Activated CD4-positive, alpha-beta T cell treated with anti-CD3 and anti-CD28 coated beads, Interleukin-2, Interleukin-6, amounts not matched to agents 100 ng/mL and 50 ng/mL, durations not matched to agents 16 hours and 8 hours (primary cell): ENCODE results near the gene FOXL3.
"Not testable (repeated sequence)": the region's sequence is repeated elsewhere in the genome, so short reads cannot be mapped to it uniquely, and the experiment has no call there.

Source experiments
- DNase-seq: peaks from one replicate; pipeline ENCODE4 v3.0.0-alpha.2; 2020

Gene FOXL3

DNA sequence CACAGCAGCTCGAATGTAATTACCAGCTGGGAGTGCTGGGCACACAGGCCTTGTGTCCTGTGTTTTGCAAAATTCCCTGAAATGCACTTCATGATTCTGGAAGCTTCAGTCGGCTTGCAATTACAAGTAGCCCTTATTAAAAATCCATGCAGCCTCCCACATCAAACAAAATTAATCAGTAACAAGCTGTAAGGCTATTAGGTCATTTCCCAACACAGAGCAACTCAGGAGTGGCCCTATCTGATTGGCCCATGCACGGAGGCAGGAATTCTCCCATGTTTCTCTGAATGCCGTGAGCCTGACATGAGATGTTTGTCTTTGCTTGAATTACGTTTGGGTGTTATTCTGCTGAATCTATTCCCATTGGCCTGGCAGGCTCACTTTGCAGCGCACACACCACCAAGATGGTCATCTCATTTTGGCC, 36.9 kb downstream of the FOXL3 start:
- no peak for DNase-seq

DNA sequence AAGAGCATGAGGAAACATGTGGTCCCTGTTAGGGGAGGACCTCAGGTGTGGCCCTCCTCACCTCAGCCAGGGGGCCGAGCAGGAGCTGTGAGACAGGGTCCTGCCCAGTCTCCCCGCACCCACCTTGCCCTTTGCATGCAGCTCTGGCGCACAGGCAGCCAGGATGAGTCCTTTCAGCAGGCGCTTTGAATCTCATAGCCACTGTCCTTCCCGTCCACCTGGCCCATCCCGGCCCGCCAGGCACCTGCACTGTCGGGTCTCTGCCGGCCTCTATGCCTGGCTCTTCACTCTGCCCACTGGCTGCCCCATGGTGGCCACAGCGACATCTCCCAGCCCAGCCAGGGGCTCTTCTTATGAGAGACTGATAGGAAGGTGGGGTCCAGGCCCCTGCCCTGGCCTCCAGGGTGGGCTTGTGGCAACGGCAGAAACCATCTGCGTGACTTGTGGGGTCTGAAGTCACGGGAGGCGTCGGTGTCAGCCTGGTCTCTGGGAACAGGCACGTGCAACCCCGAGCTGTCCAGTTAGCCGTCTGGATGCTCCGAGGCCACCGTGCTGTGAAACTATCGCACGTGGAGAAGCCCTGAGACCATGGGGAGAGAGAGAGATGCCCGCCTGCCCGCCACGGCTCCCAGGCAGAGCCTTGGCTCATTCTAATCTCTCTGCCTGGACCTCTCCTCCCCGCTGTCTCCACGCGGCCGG, 37.4 kb downstream of the FOXL3 start:
- DNase-seq, result no peak

DNA sequence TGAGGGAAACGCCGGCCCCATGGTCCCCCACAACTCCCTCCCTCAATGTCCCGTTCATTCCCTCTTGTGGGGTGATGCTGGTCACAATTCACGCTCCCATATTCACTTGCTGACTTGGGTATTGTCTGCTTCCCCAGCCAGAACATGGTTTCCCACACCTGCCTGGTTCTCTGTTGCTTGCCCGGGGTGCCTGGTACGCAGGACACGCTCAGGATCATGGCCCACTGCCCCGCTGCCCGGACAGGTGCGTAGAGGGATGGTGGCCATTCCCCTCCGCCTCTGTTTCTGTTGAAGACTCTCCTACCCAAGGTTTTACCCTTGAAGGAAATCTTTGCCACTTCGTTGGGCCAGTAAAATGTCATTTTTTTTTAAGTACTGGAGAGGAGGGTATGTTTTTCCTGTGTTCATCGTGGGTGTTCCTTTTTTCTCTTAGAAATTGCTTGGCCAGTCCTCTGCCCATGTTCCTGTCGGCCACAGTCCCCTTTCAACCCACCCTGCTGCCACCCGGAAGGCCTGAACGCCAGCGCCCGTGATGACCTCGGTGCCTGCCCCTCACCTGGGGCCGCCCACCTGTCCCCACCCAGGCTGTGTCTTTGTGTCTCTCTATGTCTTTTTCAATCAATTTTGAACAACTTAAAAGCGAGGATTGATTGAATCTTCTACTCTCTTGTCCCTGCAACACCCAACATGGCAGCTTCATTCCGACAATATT, 38.2 kb downstream of the FOXL3 start:
- no peak for DNase-seq

DNA sequence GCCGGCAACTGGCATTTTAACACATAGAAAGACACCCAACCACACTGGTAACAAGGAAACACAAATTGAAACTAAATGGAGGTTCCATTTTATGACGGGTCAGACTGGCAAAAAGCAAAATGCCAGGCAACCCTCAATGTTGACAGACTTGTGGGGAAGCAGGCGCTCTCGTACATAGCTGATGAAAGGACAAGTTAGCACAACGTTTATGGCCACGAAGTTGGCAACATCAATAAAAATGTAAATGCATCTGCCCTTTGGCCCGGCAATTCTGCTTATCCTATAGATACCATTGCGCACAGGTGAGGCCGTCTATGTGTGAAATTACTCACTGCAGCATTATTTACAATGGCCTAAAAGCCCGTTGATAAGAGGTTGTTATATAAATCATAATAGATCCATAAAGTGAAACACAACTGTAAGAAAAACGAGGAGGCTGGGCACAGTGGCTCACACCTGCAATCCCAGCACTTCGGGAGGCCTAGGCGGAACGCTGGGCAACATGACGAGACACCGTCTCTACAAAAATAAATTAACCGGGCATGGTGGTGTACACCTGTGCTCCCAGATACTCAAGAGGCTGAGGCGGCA, 39.8 kb downstream of the FOXL3 start:
- no peak for DNase-seq

DNA sequence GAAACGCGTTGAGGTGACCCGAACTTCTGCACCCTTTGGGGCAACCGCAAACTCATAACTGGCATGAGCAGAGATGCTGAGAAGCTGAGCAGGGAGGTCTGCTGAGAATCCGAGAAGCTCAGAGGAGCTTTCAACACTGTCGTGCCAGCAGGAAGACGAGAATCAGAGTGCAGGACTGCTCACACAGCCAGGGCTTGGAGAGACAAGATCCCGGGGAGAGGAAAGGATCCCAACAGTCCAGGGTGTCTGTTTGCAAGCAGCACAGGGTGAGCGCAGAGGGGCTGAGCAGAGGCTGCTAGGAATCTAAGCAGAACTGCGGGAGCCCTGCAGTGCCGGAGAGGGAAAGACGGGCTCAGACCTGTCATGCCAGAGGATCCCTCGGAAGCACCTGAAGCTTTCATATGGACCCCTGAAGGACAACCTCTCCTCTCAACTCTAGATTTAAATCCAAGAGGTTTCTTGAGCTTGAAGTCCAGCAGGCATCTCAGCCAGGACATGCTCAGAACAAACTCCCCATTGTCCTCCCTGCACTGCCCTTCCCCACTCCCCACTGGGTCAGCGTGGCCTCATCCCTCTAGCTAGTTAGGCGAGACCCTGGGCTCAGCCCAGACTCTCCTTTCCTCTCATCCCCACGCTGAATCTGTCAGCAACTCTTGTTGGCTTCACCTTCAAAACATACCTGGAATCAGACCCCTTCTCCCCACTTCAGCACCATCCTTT, 40.7 kb downstream of the FOXL3 start:
- no peak for DNase-seq

DNA sequence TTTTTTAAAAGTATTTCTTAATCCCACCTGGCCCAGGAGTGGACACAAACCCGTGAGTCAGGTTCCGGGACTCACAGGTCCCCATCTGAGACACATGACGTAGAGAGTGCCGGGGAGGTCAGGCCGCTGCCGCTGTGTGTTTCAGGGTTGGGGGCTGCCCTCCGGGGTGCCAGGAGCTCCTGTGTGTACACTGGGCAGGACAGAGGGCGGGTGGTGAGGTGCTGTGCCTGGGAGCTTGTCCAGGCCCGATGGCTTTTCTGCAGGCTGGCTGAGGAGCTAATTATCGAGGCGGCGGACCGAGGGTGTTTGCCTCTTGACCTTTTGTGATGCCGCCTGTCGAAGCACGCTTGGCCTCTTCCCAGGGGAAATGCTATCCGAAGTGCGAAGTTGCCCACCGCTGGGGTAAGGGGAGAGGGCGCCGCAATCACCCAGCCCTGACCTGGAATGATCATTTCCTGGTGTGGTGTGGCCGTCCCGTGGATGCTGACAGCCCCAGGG, 42.1 kb downstream of the FOXL3 start:
- DNase-seq, result no peak

DNA sequence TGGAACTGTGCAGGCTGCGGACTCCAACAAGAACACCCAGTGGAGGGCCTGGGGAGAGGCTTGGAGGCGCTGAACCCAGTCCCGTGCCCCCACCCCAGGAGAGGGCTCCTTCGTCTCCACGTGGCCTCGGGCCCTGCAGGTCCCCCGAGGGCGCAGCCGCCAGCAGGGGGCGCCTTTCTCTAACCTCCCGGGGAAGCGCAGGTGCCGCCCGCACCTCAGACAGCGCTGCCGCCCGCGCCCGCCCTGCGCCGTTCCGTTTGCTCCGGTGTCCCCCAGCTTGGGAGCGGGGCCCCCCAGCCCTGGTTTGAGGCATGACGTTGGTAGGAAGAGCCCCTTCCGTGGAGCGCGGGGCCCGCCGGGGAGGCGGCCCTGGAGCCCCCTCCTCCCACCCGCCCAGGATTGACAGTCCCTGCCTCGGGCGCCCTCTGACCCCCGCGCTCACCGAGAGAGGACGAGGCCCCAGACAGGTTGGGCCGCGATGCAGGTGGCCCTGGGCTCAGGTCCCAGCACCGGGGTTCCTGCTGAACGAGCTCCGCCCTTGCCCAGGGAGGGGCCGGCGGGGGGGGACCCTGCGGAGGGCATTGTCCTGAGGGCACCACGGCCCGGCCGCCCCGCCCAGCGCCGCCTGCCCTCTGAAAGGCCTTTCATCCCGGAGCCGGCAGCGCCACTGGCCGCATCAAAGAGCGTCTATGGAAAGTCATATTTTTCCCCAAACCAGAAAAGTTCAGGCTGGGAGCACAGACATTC, 42.8 kb downstream of the FOXL3 start:
- peak; percentile 88 for DNase-seq

DNA sequence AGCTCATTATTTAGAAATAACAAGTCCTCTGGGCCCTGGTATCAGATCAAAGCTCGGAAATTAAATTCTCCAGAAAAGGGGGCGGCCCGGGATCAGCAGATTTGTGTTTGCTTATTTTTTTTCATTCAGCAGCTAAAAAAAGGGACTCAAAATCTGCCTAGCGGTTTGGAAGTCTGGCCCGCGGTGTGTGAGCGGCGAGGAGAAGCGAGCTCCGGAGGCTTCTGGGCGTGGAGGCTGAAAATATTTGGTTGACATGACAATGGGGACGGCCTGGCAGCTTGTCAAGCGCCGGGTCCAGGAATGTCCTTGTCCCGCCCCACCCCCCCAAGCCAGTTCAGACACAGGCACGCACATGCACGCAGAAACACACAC, 43.4 kb downstream of the FOXL3 start:
- DNase-seq, result no peak

DNA sequence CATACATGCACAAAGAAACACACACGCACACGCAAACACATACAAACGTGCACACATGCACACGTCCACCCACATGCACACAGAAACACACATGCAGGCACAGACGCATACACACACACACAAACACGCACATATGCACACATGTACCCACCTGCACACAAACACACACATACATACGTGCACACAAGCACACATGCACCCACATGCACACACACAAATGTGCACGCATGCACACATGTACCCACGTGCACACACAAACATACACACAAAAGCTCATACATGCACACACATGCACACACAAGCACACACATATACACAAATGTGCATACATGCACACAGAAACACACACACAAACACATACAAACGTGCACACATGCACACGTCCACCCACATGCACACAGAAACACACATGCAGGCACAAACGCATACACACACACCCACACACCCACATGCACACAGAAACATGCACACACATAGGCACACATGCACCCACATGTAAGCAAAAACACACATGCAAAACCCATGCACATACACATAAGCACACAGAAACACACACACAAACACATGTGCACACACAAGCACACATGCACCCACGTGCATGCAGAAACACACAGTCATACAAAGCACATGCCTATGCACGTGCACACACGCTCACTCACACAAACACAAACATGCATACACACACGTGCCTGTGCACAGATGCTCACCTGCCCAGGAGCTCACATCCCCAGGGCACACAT, 44.8 kb downstream of the FOXL3 start:
- no peak for DNase-seq

DNA sequence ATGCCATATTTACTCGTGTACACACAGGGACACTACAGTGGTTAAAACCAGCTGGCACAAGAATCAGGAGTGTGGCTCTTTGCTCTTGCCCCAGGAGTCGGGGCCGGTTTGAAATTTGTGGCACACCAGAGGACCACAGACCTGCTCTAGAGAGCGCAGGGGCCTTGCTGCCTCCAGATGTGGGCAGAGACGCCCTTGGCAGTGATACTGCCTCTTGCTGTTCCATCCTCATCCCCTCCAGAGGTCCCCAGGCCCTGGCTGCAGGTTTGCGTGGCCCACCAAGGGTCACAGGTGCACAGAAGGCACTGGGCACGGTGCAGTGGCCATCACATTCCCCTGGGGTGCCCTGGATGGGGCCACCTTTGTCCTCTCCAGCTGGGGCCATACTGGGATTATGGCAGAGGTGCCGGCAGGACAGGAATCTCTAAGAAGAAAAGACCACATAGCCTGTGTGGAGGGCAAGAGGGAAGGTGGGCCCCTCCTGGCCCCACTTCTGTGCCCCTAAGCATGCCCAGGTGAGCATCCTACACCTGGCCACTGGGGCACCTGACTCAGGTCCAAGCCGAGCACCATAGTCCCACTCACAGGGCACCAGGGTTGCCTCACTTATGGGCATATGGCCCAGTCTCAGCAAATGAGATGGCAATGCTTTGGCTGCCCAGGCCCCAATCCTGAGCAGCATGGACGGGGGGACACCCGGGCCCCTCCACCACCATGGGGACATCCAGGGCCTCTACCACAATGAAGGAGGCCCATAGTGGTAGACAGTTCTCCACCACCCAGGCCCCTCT, 45.6 kb downstream of the FOXL3 start:
- DNase-seq, result no peak

DNA sequence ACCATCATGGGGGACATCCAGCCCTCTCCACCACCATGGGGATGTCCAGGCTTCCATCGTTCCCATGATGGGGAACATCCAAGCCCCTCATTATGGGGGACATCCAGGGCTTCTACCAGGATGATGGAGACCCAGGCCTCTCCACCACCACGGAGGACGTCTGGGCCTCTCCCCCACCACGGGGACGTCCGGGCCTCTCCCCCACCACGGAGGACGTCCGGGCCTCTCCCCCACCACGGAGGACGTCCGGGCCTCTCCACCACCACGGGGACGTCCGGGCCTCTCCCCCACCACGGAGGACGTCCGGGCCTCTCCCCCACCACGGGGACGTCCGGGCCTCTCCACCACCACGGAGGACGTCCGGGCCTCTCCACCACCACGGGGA, 46.2 kb downstream of the FOXL3 start:
- DNase-seq, result not testable (repeated sequence)

DNA sequence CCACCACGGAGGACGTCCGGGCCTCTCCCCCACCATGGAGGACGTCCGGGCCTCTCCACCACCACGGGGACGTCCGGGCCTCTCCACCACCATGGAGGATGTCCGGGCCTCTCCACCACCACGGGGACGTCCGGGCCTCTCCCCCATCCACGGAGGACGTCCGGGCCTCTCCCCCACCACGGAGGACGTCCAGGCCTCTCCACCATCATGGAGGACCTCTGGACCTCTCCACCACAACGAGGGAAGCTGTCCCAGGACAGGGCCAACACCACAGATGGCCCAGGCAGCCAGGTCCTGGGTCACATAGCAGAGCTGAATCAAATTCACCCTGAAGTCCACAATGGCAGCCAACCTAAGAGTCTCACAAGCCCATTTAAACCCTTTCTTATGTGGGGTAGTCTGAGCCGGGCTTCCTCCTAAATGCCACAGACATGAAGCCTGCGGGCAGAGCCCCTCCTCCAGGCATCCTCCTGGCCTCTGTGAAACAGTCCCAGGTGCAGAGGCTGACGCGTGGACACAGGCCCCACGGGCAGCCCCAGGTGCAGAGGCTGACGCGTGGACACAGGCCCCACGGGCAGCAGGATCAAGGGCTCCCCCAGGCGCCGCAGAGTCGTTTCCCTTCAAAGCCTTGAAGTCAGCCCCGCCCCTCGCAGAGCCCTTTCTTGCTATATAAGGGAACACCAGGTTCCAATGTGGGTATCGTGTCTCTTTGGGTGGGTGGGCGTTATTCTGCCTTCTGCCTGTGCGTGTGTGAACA, 47.0 kb downstream of the FOXL3 start:
- no peak for DNase-seq

DNA sequence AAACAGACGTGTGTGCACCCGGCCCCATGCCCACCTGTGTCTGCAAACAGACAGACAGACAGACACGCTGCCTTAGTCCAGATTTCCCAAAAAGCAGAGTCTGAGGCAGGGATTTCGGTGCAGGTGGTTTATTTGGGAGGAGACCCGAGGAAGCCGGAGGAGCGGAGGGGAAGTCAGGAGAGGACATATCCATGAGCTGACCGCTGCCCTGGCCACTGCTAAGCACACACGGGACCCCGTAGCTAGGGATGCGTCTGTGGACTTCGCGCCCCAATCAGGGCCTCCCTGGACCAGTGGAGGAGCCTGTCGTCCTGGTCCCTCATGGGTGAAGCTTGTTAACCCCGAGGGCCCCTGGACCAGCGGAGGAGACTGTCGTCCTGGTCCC, 47.6 kb downstream of the FOXL3 start:
- no peak for DNase-seq

DNA sequence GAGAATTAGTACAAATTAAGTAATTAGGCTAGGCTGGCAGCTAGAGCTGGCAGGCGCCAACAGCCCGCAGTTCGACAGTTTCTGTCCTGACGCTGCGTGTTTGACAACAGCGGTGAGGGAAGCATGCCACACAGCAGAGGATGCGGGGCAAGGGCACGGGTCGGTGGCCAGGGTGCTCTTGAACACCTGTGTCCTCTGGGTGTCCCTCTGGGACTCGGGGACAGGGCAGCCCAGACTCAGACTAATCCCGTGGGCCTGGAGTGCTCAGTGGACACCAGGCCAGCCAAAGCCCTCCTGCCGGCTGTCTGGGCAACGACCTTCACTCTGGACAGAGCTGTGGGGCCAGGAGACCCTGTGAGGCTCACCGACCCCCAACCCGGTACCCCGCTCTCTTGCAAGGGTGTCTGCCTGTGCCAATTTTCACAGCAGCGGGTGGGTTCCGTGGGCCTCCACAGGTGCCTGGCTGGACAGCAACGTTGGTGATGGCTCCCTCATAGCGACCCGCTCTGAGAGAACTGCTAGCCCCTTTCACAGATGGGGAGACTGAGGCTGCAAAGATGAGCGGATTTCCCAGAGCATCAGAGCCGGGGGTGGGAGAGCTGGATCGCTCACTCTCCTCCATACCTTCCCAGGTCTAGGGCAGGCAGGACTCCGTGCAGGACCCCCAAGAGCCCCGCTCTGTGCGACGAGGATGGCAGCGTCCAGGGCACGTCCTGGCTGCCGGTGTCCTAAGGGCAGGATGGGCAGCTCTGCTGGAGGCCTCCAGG, 48.5 kb downstream of the FOXL3 start:
- no peak for DNase-seq

DNA sequence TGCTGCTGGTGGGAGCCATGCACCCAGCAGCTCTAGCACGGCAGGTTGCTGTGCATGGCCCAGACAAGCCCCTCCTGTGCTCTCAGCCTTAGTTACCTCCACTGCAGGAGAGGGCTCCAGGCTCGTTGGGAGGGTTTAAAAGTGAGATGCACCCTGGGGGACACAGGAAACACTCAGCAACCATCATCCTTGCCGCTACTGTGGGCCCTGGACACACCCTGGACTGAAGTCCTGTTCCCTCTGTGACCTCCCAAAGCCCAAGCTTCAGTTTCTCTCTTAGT, 49.0 kb downstream of the FOXL3 start:
- no peak for DNase-seq

DNA sequence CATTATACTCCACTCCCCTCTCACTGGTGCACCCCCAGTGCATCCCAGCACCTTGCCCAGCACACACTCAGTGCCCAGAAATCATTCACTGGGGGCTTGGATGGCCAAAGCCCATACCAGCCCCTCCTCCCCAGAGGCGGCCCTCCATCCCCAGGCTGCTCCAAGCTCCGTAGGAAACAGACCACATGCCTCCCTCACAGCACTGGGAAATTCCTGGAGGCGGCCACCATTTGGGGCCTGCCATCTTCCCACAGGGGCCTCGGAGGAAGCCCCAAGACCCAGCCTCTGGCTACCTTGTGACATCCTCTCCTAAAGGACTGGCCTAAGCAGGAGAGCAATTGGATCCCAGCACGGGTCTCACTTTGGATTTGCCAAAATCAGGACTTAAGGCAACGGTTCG, 49.7 kb downstream of the FOXL3 start:
- DNase-seq, result no peak

DNA sequence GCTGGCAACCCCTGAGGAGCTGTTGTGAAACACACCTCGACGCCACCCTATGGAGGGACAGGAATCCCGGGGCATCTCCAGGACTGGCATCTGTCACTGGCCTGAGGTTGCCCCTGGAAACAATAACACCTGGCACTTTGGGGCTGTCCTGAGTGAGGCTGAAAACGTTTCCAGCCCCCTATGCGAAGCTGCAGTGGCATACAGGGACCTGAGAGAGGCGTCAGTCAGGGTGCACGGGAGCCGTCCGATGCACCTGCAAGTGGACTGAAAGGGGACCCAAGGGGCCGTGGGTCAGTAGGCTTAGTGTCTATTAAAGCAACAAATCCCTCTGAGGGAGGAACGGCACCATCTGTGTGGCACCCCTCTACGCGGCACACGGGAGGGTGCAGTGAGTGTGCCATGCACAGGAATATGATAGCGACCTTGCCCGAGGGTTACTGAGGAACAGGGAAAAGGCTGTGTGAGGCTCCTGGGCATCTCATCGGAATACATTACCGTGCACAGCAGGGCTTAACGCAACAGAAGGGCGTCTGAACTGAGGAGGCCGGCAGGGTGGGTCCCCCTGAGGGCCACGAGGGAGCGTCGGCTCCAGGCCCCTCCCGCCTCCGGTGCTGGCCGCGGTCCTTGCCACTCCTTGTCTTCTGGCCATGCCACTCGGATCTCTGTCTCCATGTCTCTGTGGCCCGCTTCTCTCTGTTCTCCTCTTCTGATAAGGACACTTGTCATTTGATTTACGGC, 50.4 kb downstream of the FOXL3 start:
- DNase-seq, result no peak
